Fibroblast of skin of left biceps (primary cell): ENCODE results near the gene LYRM4.

Experiments
- DNase-seq, 2 experiments: peaks; one replicate each; pipeline ENCODE4 v3.0.0-alpha.2; 2013; ENCODE audit warnings: low read depth in 2 of 2

LYRM4 gene

DNA sequence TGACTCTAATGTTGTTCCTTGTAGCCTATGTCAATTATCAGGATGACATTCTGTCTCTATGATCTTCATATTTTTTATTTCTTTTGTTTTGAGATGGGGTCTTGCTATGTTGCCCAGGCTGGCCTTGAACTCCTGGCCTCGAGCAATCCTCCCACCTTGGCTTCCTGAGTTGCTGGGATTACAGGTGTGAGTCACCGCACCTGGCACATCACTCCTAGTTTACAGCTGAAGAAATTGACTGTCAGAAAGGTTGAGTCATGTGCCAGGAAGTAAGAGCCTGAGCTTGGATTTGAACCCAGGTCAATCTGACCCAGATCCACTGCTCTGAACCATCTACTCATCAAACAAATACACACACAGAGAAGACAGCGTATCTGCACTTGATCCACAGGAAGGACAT lies 161.2 kb downstream of the LYRM4 start:
- no peak for DNase-seq

DNA sequence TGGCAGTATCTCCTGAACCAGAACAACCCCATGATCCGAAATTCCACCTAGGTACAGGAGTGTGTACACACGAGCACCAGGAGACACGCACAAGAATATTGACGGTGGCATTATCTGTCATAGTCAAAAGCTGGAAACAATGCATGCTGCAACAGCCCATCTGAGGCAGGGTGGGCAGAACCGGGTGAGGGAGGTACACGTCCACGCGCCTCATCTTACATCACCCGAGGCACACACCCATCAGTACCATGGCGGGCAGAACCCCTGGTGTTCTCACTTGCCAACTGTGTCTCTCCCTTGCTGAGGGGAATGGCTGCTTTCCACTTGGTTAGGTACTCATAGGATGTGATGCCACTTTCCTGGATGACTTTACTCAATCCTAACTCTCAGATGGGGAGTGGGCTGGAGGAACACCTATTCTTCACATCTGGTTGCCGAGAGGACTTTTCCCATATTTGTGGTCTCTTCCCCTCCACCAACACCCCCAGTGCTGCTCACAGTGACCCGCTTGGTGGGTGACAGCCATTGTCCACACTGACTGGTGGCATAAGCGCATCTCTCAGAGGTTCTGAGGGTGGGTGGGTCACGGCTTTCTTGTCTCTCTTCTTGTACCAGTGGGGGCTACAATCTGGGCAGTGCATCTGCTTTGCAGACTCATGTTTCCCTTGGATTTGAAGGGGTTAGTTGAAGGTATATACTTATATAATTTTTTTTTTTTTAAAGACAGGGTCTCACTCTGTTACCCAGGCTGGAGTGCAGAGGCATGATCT lies 162.1 kb downstream of the LYRM4 start:
- no peak for DNase-seq

DNA sequence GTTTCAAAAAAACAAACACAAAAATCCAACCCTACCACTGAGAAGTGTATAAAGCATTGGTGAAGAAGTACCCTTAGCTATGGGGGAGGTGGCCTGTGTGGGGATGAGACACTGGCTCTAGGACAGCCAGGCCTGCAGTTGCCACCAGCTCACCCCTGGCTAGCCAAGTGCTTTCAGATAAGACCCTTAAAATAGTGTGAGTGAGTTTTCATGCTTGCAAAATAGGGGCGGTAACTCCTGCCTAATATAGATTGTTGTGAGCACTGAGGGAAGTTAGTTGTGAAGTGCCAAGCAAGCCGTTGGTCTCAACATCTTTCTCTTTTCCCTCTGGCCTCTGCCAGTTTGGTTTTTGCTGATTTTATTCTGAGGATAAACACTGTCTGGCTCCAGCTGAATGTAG lies 164.3 kb downstream of the LYRM4 start:
- DNase-seq, result no peak

DNA sequence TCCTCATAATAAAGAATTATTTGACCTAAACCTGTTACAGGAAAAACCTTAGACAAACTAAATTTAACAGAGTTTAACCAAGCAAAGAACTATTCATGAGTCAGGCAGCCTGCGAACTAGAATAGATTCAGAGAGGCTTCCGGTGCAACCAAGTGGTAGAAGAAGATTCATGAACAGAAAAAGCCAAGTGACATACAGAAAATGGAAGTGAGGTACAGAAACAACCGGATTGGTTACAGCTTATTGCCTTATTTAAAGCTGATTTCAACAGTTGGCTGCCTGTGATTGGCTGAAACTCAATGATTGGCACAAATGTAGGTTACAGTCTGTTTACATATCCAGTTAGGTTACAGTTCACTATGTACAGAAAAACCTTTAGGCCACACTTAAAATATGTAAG lies 165.5 kb downstream of the LYRM4 start:
- no peak for DNase-seq

DNA sequence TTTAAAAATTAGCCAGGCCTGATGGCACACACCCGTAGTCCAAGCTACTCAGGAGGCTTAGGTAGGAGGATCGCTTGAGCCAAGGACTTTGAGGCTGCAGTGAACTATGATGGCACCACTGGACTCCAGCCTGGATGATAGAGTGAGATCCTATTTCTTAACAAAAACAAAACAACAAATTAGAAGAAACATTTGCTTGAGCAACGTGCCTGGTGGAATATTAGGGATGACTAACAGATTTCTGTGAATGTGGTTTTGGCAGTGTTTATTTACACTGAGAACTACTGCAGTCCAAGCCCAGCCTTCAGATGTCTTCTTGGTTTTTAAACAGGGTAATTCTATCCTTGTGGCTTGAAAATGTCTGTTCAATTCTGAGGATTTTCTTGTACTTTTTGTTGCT lies 166.4 kb downstream of the LYRM4 start:
- peak; percentile 72 to 75 for DNase-seq

DNA sequence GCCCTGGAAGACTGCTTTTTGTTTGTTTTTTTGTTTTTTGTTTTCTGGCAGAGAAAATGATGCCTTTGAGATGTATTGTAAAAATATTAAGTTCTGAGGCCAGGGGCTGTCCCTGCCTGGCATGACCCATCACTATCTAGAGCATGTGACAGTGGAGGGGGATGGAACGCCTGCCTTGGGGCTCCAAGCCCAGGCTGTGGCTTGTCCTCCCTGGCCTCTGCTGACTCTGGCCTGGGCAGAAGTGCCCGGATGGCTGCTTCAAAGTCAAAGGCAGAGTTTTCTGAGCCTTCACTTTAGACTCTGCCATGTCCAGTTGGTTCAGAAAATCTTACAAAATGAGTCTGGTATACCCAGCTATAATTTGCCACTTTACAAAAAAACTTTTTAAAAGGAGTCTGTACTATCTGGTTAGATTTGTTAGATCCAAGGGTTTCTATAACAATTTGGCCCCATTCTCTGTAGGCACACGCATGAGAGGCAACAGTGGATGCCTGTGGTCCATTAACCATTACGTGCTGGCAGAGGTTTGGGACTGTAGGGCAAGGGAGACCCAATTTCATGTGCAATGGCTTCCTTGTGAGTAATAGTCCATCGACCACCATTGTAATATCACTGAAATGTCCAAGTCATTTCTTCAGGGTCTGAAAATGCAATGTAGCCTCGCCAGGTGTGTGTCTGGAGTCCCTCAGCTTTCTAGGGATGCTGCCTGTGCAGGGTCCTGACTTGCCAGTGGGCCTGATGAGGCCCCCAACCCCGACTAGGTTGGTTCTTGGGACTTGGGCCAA lies 167.3 kb downstream of the LYRM4 start:
- DNase-seq, result no peak

DNA sequence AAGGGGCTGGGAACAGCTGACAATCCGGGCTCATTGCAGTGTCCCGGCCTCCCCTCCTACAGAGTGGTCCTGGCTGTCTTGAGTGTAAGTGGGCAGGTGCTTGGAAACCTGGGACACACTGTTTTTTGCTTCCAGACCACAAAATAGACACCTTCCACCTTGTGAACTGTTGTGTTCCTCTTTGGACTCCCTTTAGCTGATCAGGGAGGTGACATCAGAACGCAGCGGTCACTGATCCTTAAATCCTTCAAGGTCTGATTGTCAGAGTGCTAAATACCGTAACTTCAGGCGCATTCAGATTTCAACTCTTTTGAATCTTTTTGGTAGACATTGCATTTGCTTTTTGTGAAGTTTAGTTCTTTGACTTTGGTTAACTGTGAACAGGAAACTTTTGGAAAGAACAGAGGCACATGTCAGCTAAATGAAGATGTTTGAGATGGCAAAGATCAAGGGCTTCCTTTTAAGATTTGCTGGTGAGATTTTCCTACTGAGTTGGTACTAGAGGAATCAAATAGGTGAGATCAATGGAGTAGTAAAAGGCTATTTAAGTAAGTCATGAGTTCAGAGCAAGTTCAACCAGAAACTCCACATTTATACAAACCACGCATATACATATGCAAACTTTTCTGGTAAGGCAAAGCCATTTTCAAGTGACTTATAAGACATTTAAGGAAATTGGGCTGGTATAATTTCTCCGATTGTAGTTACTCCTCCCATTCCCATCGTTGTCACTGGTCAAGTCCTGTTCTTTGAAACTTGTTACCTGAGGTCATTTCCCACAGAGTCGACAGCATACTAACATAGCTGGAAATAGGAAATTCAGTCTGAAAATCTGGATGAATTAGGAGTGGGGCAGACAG lies 169.3 kb downstream of the LYRM4 start:
- DNase-seq, result no peak

DNA sequence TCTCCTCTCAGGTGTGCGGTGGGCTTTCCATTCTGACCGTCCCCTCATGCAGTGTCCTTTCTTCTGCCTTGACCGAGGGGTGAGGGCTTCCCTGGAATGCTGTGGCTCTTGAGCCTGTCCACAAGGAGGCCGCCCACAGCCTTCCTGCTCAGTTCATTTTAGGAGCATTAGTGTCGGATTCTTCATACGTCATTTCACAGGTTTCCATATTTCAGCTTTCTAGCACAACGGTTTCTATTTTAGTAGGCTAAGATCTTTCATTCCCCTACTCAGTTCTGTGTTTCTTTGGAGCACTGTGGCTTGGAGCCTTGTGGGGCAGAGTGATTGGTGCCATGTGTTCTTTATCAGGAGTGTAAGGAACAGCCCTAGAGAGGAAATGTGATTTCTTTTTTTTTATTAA lies 170.1 kb downstream of the LYRM4 start:
- no peak for DNase-seq

DNA sequence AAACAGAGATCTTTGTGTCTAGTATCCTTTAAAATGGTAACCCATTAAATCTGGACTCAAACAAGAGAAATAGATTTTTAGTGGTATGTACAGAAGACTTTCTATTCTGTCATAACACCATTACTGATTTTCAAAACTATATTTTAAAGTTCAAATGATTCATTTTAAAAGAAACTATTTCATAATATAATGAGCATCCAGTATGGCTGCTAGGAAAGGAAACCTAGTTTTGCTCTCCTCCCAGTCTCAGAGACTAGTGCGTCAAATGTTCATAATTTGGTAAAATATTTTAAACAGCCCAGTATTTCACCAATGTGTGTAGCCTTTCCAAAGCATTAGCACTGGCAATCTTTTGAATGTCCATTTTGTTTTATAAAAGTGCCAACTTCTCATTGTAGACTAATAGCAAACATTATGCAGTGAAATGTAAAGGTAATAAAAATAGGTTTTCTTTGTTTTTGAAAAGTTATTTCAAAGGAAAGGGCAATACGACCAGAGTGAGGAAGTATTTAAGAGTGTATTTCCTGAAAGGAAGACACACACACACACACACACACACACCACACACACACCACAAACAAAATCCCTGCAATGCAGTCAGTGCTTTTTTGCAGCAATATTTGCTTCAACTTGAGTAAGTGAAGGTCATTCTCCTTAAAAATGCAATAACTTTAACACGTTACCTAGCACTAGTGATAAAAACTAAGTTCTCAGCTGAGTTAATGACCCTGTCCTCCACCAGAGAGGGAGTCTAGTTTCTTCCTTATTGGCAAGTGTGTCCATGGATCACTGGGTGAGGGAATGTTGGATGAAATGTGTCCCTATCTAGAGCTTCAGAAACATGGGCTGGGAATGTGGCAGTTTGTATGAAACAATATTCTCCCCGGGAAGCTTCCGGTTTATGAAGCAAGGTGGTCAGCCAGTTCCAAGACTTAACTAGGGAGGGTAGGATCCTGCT lies 171.0 kb downstream of the LYRM4 start:
- DNase-seq, result no peak

DNA sequence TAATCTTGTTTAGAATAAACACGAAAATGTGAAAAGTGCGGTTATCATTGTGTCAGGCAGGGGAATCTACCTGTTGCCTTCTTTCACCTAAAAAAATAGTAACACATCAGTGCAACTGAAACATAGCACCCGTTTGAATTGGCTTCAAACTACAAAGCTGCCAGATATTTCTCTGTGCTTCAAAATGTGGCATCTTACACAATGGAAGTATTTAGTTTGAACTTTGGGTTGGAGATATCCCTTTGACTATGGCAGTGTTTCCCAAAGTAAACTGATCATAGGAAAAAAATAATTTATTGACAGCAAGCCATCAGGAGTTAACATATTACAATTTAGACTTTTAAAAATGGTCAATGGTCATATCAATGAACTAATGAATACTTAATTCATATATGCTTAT lies 172.0 kb downstream of the LYRM4 start:
- no peak for DNase-seq

DNA sequence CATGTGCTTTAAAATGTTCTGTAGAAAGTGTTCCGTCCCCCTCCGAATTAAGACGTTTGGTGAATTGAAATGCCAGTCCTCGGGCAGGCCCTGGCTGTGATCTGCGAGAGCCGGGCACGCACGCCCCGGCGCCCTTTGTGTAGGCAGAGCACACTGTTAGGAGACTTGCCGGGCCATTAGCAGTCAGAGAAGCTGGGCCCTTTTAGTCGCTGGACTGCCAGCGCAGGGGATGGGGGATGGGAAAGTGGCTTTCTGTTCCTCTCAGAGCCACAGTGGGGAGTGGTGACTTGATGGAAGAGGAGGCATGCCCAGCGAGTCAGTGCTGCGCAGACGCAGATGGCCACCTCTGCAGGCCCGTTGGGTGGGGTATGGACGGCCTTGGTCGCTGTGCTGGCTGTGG lies 173.4 kb downstream of the LYRM4 start:
- no peak for DNase-seq

DNA sequence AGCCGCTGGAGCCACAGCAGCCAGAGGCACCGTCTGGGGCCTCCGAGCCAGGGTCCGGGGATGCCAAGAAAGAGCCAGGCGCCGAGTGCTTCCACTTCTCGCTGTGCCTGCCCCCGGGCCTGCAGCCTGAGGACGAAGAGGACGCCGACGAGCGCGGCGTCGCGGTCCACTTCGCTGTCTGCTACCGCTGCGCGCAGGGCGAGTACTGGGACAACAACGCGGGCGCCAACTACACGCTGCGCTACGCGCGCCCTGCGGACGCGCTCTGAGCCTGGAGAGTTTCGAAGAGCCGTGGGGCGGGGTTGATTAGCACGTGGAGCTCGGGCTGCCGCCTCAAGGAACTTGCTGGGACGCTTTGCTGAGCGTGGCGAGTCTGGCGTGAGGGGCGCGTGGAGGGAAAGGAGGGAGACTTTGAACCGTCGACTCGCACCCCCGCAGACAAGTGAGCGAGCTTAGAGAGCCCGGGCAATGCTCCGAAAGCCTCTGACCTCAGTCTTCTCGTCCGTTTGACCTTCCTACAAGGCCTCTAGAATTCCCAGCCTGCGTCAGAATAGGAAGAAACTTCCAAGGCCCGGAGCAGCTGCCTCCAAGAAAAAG lies 174.4 kb downstream of the LYRM4 start:
- no peak for DNase-seq

DNA sequence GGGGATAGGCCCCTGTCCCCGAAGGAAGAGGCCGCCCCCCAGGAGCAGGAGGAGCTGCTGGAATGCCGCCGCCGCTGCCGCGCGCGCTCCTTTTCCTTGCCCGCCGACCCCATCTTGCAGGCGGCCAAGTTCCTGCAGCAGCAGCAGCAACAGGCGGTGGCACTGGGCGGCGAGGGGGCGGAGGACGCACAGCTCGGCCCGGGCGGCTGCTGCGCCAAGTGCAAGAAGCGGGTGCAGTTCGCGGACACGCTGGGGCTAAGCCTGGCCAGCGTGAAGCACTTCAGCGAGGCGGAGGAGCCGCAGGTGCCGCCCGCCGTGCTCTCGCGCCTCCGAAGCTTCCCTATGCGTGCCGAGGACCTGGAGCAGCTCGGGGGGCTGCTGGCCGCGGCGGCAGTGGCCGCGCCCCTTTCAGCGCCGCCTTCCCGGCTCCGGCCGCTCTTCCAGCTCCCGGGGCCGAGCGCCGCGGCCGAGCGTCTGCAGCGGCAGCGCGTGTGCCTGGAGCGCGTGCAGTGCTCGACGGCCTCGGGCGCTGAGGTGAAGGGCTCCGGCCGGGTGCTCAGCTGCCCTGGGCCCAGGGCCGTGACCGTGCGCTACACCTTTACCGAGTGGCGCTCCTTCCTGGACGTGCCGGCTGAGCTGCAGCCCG lies 175.0 kb downstream of the LYRM4 start:
- DNase-seq, result no peak

DNA sequence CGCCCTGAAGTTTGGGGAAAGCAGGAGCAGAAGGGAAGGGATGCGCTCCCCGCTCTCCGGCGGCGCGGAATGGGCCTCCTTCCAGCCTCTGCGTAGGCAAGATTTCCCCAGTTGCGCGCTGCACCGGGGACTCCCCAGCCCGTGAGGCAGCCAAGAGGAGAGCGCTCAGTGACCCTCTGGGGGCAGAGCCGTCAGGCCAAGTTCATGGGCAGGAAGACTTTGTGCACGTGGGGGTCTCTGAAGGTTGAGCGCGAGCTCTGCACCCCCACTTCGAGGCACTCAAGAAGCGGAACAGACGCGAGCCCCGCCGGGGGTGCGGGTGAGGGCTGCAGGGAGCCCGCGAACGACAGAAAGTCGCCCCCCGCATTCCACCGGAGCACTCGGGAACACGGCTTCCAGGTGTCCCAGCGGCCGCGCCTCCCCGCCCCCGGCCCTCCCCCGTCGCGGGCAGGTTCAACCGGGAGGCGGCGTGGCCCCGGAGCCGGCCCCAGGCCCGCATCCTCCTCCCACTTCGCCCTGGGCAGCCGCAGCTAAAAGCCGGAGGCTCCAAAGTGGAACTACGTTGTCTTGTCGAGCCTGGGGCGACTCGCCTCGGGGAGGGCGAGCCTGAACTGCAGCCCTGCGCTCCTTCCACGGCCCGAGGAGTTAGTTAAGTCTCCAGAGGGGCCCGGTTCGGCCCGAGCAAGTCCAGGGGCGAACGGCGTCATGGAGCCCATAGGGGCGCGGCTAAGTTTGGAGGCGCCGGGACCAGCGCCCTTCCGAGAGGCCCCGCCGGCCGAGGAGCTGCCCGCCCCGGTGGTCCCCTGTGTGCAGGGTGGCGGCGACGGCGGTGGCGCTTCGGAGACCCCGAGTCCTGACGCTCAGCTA lies 175.7 kb downstream of the LYRM4 start, which contains the start of gene PPP1R3G:
PPP1R3G (plus strand) TSS at position 561 of the 867 bp plus-strand sequence; CDS start at position 706, 145 bp downstream.
- DNase-seq, result peak in 1 of 2 experiments; percentile 14

DNA sequence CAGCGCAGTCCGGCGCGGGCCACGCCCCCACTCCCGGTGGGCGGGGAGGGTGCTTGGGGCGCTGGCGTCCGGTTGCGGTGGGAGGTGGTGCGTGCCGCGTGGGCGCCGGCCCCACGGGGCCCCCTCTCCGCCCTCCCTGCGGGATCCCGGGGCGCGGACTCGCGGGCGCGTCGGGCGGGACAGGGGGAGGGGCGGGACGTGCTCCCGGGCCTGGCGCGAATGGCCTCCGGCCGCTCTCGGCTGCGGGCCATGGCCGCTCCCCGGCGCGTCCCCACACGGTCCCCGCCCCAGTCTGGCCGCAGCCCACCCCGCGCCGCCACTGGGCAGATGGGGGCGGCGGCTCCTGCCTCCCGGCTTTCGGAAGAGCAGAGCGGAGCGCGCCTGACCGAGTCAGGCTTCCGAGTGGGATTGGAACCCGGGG lies 176.4 kb downstream of the LYRM4 start:
- no peak for DNase-seq

DNA sequence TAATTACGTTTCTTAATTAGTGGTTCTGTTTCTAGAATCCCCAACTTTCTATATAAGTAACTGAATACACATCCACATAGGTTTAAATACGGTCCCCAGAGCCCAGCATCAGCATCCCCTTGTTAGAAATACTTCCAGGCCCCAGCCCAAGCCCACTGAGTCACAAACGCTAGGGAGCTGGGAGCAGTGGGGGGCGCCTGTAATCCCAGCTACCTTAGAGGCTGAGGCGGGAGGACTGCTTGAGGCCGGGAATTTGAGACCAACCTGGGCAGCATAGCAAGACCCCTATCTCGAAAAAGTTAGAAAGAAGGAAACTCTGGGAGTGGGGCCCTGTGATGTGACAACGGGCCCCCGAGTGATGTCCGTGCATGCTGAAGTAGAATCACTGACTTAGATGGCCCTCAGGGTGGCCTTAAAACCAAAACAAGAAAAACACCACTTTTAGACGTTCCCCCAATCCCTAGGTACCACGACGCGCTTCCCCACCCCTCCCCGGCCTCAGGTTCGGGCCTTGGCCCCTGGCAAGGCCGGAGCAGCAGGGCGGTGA lies 176.9 kb downstream of the LYRM4 start:
- DNase-seq, result no peak

DNA sequence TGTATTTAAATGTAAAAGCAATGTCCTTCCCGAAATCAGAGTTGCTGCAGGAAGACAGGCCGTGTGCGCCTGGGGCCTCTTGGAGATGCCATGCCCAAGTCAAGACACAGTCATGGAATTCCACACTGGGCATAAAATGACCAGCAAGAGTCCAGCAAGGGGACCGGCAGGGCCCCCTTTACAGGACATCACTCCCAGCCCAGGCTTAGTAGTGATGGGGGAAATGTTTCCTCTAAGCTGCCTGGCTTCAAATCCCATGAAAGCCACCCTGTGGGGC lies 177.5 kb downstream of the LYRM4 start:
- no peak for DNase-seq

DNA sequence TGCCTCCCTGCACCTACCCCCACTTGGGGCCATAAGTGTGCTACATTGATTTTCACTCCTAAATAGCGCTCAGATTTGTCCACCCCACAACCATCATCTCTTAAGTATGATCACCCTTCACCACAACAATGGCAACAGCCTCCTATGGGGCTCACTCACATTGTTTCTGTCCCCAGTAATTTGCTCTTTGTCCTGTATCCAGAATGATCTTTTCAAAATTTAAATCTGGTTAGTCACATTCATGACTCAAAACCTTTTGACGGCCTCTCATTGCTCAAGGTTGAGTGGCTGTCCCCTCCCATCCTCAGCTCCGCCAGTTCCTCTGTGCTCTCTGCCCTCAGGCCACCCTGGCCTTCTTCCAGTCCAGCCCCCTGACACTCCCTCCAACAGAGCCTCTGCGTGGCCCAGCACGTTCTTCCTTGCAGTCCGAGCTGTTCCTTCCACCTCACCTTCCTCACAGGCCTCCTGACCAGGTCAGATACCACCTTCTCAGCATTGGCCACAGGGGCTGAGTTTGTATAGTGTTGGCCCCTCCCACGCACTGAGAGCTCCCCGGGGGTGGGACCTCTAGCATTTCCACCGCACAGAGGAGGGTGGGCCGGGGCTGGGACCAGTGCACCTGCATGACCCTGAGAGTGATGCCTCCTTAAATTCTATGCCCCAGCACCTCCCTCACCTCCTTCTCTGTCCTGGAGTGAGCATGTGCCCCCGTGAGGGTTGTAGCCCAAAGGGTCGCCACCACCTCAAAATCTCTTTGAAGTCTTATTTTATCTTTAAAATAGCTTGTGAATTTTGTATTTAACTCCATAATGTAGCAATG lies 178.1 kb downstream of the LYRM4 start:
- peak in 1 of 2 experiments; percentile 18 for DNase-seq
